GM12891 (cell line): Measurements from ENCODE around the gene CCDC51.

Experiments used
- POLR2AphosphoS5 ChIP-seq: IDR thresholded peaks from 2 replicates; pipeline ENCODE4 v1.6.1; 2011; ENCODE audit warnings: low read depth, low read length, control low read depth
- TAF1 ChIP-seq: IDR thresholded peaks from 2 replicates; pipeline ENCODE4 v1.6.1; 2011; ENCODE audit warnings: low read depth, low read length, control low read depth

DNA sequence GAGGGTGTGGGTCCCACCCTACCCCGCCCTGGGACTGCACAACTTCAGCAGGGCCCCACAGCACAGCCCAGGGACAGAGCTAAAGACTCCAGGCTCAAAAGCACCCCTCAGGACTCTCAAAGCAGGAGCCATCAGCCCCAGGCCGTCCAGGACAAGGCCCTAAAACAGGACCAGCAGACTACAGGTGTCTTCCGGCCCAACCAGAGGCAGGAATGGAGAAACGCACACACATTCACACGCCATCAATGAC is 32.7 kb upstream of the CCDC51 start:
- TF ChIP-seq TAF1 (no peak), POLR2AphosphoS5 (no peak)
